ENCODE results near the gene SHC3. TPM values are rescaled to one million over a fixed set of nuclear protein-coding genes. Genes with fewer than 3 reads are reported as not detected.

Gene SHC3
- total and polyA plus RNA-seq, 2 experiments from 2014 or later: 1.3 to 2.9 TPM

DNA sequence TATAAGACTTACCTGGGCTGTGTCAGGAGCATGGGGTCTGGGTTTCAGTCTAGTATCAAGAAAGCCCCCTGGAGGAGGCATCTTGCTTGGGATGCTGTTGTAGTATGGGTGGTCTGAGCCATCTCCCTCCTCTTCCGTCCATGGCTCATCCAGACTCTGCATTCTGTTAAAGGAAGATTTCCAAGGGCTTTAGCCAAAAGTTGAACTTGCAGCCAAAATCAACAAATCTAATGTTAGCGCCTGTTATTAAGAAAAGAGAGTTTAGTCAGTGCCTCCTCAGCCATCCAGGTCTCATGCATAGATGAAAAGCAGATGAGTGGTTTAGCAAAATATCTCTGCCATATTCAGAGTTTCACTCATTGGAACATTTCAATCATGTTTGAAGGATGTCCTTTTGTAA is 131.8 kb downstream of the SHC3 start:
- H3K27ac Mint-ChIP-seq: no peak overlapping the region
- H3K4me3 Mint-ChIP-seq: no peak overlapping the region
- H3K9me3 Mint-ChIP-seq: no peaks in the 10 kb centered on the region
- Histone ChIP-seq H3K4me3 (no peak overlapping the region), H4K20me1 (replicated peaks; ENCODE audit: insufficient read depth) (no peaks in the 10 kb centered on the region), H3K79me2 (replicated peaks; ENCODE audit: insufficient read depth) (no peaks in the 10 kb centered on the region), H3K36me3 (ENCODE audit: insufficient read depth) (no peaks in the 10 kb centered on the region), H3K4me1 (ENCODE audit: insufficient read depth) (no peaks in the 10 kb centered on the region), H3K27ac (ENCODE audit: low read depth) (no peak overlapping the region), H2AFZ (no peak overlapping the region), H3F3A (replicated peaks; ENCODE audit: low read depth) (no peaks in the 10 kb centered on the region), H3K9me2 (ENCODE audit: insufficient read depth) (no peaks in the 10 kb centered on the region), H3K4me2 (no peak overlapping the region), H3K27me3 (ENCODE audit: insufficient read depth) (no peaks in the 10 kb centered on the region)
- no peaks in the 10 kb centered on the region for H3K4me1 Mint-ChIP-seq
- no peak for DNase-seq (ENCODE audit: low spot score)
- no peak for ATAC-seq
- peaks cover 3% of the 10 kb centered on the region for H3K27me3 Mint-ChIP-seq (ENCODE audit: insufficient read depth, low read depth, poor library complexity)
- H3K36me3 Mint-ChIP-seq (ENCODE audit: low read depth): no peaks in the 10 kb centered on the region
- TF ChIP-seq JUNB (IDR thresholded peaks at IDR 0.05; ENCODE audit: unreplicated experiment) (no peak), CREB1 (CRISPR knock-in tag; IDR thresholded peaks at IDR 0.05; ENCODE audit: low read depth) (no peak), EZH2 (IDR thresholded peaks at IDR 0.05; ENCODE audit: low read depth, unreplicated experiment) (no peak), NANOG (IDR thresholded peaks at IDR 0.05; ENCODE audit: borderline replicate concordance) (no peak), ZNF114 (CRISPR knock-in tag; IDR thresholded peaks at IDR 0.05) (no peak), ZNF331 (CRISPR knock-in tag; IDR thresholded peaks at IDR 0.05; ENCODE audit: low read depth) (no peak), POLR2AphosphoS5 (IDR thresholded peaks at IDR 0.05; ENCODE audit: low read depth) (no peak), STAT1 (IDR thresholded peaks at IDR 0.05; ENCODE audit: unreplicated experiment) (no peak), EZH2phosphoT487 (IDR thresholded peaks at IDR 0.05; ENCODE audit: unreplicated experiment) (no peak)
- TF ChIP-seq, protein P1, sequence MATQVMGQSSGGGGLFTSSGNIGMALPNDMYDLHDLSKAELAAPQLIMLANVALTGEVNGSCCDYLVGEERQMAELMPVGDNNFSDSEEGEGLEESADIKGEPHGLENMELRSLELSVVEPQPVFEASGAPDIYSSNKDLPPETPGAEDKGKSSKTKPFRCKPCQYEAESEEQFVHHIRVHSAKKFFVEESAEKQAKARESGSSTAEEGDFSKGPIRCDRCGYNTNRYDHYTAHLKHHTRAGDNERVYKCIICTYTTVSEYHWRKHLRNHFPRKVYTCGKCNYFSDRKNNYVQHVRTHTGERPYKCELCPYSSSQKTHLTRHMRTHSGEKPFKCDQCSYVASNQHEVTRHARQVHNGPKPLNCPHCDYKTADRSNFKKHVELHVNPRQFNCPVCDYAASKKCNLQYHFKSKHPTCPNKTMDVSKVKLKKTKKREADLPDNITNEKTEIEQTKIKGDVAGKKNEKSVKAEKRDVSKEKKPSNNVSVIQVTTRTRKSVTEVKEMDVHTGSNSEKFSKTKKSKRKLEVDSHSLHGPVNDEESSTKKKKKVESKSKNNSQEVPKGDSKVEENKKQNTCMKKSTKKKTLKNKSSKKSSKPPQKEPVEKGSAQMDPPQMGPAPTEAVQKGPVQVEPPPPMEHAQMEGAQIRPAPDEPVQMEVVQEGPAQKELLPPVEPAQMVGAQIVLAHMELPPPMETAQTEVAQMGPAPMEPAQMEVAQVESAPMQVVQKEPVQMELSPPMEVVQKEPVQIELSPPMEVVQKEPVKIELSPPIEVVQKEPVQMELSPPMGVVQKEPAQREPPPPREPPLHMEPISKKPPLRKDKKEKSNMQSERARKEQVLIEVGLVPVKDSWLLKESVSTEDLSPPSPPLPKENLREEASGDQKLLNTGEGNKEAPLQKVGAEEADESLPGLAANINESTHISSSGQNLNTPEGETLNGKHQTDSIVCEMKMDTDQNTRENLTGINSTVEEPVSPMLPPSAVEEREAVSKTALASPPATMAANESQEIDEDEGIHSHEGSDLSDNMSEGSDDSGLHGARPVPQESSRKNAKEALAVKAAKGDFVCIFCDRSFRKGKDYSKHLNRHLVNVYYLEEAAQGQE (IDR thresholded peaks at IDR 0.05; ENCODE audit: unreplicated experiment): no peak
- TF ChIP-seq, protein P2, sequence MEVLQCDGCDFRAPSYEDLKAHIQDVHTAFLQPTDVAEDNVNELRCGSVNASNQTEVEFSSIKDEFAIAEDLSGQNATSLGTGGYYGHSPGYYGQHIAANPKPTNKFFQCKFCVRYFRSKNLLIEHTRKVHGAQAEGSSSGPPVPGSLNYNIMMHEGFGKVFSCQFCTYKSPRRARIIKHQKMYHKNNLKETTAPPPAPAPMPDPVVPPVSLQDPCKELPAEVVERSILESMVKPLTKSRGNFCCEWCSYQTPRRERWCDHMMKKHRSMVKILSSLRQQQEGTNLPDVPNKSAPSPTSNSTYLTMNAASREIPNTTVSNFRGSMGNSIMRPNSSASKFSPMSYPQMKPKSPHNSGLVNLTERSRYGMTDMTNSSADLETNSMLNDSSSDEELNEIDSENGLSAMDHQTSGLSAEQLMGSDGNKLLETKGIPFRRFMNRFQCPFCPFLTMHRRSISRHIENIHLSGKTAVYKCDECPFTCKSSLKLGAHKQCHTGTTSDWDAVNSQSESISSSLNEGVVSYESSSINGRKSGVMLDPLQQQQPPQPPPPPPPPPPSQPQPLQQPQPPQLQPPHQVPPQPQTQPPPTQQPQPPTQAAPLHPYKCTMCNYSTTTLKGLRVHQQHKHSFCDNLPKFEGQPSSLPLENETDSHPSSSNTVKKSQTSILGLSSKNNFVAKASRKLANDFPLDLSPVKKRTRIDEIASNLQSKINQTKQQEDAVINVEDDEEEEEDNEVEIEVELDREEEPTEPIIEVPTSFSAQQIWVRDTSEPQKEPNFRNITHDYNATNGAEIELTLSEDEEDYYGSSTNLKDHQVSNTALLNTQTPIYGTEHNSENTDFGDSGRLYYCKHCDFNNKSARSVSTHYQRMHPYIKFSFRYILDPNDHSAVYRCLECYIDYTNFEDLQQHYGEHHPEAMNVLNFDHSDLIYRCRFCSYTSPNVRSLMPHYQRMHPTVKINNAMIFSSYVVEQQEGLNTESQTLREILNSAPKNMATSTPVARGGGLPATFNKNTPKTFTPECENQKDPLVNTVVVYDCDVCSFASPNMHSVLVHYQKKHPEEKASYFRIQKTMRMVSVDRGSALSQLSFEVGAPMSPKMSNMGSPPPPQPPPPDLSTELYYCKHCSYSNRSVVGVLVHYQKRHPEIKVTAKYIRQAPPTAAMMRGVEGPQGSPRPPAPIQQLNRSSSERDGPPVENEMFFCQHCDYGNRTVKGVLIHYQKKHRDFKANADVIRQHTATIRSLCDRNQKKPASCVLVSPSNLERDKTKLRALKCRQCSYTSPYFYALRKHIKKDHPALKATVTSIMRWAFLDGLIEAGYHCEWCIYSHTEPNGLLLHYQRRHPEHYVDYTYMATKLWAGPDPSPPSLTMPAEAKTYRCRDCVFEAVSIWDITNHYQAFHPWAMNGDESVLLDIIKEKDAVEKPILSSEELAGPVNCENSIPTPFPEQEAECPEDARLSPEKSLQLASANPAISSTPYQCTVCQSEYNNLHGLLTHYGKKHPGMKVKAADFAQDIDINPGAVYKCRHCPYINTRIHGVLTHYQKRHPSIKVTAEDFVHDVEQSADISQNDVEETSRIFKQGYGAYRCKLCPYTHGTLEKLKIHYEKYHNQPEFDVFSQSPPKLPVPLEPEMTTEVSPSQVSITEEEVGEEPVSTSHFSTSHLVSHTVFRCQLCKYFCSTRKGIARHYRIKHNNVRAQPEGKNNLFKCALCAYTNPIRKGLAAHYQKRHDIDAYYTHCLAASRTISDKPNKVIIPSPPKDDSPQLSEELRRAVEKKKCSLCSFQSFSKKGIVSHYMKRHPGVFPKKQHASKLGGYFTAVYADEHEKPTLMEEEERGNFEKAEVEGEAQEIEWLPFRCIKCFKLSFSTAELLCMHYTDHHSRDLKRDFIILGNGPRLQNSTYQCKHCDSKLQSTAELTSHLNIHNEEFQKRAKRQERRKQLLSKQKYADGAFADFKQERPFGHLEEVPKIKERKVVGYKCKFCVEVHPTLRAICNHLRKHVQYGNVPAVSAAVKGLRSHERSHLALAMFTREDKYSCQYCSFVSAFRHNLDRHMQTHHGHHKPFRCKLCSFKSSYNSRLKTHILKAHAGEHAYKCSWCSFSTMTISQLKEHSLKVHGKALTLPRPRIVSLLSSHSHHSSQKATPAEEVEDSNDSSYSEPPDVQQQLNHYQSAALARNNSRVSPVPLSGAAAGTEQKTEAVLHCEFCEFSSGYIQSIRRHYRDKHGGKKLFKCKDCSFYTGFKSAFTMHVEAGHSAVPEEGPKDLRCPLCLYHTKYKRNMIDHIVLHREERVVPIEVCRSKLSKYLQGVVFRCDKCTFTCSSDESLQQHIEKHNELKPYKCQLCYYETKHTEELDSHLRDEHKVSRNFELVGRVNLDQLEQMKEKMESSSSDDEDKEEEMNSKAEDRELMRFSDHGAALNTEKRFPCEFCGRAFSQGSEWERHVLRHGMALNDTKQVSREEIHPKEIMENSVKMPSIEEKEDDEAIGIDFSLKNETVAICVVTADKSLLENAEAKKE (CRISPR knock-in tag; IDR thresholded peaks at IDR 0.05): no peak
- TF ChIP-seq, protein P3, sequence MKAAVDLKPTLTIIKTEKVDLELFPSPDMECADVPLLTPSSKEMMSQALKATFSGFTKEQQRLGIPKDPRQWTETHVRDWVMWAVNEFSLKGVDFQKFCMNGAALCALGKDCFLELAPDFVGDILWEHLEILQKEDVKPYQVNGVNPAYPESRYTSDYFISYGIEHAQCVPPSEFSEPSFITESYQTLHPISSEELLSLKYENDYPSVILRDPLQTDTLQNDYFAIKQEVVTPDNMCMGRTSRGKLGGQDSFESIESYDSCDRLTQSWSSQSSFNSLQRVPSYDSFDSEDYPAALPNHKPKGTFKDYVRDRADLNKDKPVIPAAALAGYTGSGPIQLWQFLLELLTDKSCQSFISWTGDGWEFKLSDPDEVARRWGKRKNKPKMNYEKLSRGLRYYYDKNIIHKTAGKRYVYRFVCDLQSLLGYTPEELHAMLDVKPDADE (IDR thresholded peaks at IDR 0.05): no peak
- TF ChIP-seq, protein P4, sequence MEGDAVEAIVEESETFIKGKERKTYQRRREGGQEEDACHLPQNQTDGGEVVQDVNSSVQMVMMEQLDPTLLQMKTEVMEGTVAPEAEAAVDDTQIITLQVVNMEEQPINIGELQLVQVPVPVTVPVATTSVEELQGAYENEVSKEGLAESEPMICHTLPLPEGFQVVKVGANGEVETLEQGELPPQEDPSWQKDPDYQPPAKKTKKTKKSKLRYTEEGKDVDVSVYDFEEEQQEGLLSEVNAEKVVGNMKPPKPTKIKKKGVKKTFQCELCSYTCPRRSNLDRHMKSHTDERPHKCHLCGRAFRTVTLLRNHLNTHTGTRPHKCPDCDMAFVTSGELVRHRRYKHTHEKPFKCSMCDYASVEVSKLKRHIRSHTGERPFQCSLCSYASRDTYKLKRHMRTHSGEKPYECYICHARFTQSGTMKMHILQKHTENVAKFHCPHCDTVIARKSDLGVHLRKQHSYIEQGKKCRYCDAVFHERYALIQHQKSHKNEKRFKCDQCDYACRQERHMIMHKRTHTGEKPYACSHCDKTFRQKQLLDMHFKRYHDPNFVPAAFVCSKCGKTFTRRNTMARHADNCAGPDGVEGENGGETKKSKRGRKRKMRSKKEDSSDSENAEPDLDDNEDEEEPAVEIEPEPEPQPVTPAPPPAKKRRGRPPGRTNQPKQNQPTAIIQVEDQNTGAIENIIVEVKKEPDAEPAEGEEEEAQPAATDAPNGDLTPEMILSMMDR (conservative IDR thresholded peaks at IDR 0.05; ENCODE audit: low read depth in 2 of 2): no peak

Data from GM23338 (cell line).